Parathyroid adenoma (tissue), 2 donors: Measurements from ENCODE around the gene NID2.

ENCODE experiments used
- H2AFZ ChIP-seq: fragments of 300-600 bp; sonication (generic); one replicate; pipeline ENCODE4 v1.7.0; 2017; ENCODE audit warnings: antibody characterized with exemption, mild to moderate bottlenecking
- H3K27ac ChIP-seq: fragments of 300-600 bp; sonication (generic); one replicate; pipeline ENCODE4 v1.7.0; 2017
- H3K27me3 ChIP-seq: fragments of 300-600 bp; sonication (generic); one replicate; pipeline ENCODE4 v1.7.0; 2017; ENCODE audit warnings: low read length; ENCODE audit not compliant: control insufficient read depth, insufficient read depth
- H3K36me3 ChIP-seq: fragments of 300-600 bp; sonication (generic); one replicate; pipeline ENCODE4 v1.7.0; 2017; ENCODE audit warnings: low read length; ENCODE audit not compliant: control insufficient read depth, insufficient read depth
- H3K4me1 ChIP-seq: fragments of 300-600 bp; sonication (generic); one replicate; pipeline ENCODE4 v1.7.0; 2017; ENCODE audit warnings: control low read depth
- H3K4me2 ChIP-seq: fragments of 300-600 bp; sonication (generic); one replicate; pipeline ENCODE4 v1.7.0; 2017; ENCODE audit warnings: low read length
- H3K4me3 ChIP-seq: fragments of 300-600 bp; sonication (generic); one replicate; pipeline ENCODE4 v1.7.0; 2017; ENCODE audit warnings: low read depth, low read length
- H3K79me2 ChIP-seq: fragments of 300-600 bp; sonication (generic); one replicate; pipeline ENCODE4 v1.7.0; 2017; ENCODE audit warnings: control low read depth
- H3K9ac ChIP-seq: fragments of 300-600 bp; sonication (generic); one replicate; pipeline ENCODE4 v1.7.0; 2017; ENCODE audit warnings: mild to moderate bottlenecking
- H3K9me3 ChIP-seq: fragments of 300-600 bp; sonication (generic); one replicate; pipeline ENCODE4 v1.7.0; 2017; ENCODE audit warnings: low read length; ENCODE audit not compliant: control insufficient read depth
- TF ChIP-seq, protein P1 (sequence below): fragments of 300-600 bp; sonication (generic); IDR thresholded peaks from one replicate; pipeline ENCODE4 v1.7.0; 2017; ENCODE audit warnings: antibody characterized with exemption, mild to moderate bottlenecking
- donor health status: primary hyperparathyroidism.

The NID2 gene

DNA sequence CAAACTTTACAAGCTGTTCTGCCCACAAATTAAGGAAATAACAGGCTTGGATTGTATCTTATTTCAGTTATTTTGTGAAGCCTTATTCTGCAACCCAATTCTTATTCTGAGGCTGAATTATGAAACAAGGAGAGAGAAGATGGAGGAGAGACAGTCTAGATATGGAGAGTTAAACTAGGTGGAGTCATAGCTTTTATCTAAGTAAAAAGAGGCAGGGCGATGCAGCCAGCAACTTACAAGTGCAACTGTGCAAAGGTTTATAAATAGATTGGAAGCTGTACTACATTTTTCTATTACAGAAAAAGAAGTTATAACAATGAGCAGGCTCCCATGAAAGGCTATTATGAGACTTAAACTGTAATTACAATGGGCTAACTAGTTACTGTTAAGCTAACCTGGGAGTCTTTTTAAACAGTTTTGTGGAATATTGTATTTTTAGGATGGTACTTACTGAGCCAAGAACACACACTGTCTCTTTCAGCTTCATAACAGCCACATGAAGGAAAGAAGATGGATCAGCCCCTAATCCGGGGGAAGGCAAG, 22.4 kb downstream of the NID2 start:
- TF ChIP-seq, protein P1, sequence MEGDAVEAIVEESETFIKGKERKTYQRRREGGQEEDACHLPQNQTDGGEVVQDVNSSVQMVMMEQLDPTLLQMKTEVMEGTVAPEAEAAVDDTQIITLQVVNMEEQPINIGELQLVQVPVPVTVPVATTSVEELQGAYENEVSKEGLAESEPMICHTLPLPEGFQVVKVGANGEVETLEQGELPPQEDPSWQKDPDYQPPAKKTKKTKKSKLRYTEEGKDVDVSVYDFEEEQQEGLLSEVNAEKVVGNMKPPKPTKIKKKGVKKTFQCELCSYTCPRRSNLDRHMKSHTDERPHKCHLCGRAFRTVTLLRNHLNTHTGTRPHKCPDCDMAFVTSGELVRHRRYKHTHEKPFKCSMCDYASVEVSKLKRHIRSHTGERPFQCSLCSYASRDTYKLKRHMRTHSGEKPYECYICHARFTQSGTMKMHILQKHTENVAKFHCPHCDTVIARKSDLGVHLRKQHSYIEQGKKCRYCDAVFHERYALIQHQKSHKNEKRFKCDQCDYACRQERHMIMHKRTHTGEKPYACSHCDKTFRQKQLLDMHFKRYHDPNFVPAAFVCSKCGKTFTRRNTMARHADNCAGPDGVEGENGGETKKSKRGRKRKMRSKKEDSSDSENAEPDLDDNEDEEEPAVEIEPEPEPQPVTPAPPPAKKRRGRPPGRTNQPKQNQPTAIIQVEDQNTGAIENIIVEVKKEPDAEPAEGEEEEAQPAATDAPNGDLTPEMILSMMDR, result no peak
- peaks cover 5% of the 10 kb centered on the region for H3K4me1 ChIP-seq
- H3K27ac ChIP-seq, result no peak overlapping the region
- H2AFZ ChIP-seq, result no peak overlapping the region
- H3K79me2 ChIP-seq, result peaks cover 8% of the 10 kb centered on the region
- H3K9me3 ChIP-seq, result no peaks in the 10 kb centered on the region
- H3K36me3 ChIP-seq, result no peaks in the 10 kb centered on the region
- H3K9ac ChIP-seq, result no peak overlapping the region
- H3K4me3 ChIP-seq, result no peak overlapping the region
- no peak overlapping the region for H3K4me2 ChIP-seq
- no peaks in the 10 kb centered on the region for H3K27me3 ChIP-seq

DNA sequence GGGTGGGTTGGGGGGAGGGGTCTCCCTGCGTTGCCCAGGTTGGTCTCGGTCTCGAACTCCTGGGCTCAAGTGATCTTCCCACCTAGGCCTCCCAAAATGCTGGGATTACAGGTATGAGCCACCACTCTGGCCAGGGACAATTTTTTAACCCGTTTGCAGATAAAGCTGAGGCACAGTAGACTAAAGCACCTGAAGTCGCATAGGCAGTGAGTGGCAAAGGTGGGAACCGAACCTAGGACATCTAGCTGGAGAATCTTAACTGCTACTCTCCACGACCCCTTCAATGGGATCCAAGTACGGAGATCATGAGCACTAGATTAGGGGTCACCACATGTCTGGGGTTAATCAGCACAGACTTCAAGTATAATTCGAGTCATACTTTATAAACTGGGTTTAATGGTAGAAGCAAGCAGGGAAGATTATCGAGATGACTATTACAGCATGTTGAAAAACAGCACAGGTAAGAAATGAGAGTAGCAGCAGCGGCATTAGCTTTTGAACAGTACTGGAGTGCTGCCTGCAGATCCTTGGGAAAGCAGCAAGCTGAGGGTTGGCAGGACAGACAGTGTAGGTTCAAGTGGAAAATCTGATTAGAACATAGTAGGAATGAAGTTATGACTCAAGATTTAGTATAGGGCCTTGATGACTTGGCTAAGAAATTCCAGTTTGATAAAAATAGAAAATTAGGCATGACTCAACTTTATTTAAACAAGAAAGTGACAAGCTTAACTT, 23.9 kb downstream of the NID2 start:
- H3K9ac ChIP-seq, result no peak overlapping the region
- H3K4me3 ChIP-seq, result no peak overlapping the region
- no peaks in the 10 kb centered on the region for H3K4me1 ChIP-seq
- no peaks in the 10 kb centered on the region for H3K9me3 ChIP-seq
- no peak overlapping the region for H2AFZ ChIP-seq
- no peak overlapping the region for H3K27ac ChIP-seq
- TF ChIP-seq, protein P1, result no peak
- no peak overlapping the region for H3K4me2 ChIP-seq
- H3K36me3 ChIP-seq, result no peaks in the 10 kb centered on the region
- H3K27me3 ChIP-seq, result no peaks in the 10 kb centered on the region
- peaks cover 4% of the 10 kb centered on the region for H3K79me2 ChIP-seq

DNA sequence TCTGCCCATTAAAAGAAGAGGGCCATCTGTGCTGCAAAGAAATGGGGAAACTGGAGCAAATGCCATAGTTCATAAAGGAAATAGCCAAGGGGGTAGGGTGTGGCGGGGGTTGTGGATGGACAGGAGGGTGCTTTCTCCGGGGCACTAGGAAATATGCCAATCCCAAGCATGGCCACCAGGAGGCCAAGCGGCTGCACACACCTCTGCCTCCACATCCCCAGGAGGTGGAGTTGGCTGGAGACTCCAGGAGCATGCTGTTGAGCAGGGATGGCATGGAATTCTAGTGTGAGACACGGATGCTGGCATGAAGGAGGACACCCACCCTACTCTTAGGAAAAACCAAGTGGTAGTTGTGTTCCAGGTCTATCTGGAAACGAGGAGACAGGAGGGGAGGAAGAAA, 25.2 kb downstream of the NID2 start:
- Histone ChIP-seq H3K9me3 (no peaks in the 10 kb centered on the region), H3K36me3 (no peaks in the 10 kb centered on the region), H2AFZ (no peak overlapping the region), H3K27me3 (no peaks in the 10 kb centered on the region), H3K4me2 (no peak overlapping the region), H3K27ac (no peak overlapping the region), H3K4me3 (no peak overlapping the region), H3K4me1 (no peaks in the 10 kb centered on the region), H3K9ac (no peak overlapping the region), H3K79me2 (peaks cover 4% of the 10 kb centered on the region)
- TF ChIP-seq, protein P1, result peak; percentile 74

DNA sequence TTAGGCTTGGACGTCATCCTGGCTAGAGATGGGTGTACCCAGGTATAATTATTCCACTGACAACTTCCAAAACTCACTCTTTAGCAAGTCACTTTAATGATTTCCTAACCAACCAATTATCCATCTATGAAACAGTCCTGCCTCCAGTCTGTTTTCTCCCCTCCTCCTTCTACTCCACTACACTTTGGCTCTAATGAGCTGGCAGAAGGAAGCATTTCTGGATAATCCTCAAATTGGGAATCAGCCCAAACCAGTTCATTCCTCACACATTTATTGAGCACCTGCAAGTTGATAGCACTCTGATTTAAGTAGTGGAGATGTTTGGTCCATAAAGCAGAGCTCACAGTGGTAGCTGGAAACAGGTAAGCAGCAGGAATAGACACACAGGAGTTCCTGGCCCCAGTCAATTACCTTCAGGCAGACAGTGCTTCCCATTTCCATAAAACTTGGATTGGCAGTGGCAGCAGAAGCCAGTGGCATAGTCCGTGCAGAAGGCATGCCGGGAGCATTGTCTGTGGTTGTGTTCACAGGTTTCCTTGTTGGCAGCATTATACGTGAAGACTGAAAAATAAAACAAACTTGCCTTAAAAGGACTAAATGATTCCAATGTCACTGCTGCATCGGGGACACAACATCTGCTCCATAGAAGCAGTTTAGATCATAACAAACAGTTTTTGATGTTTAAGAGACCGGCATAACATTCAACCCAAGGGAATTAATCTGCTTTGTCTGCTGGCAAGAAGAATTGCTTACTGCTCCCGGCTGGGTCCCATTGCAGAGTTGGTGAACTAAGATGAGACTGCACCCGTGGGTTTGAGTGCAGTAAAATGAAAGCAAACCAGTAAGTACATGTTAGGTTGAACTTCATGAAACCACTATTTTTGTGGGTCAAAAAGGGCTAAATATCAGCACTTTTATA, 26.2 kb downstream of the NID2 start:
- no peaks in the 10 kb centered on the region for H3K4me1 ChIP-seq
- H3K9me3 ChIP-seq, result no peaks in the 10 kb centered on the region
- TF ChIP-seq, protein P1, result no peak
- H3K4me3 ChIP-seq, result no peak overlapping the region
- H3K4me2 ChIP-seq, result no peak overlapping the region
- no peaks in the 10 kb centered on the region for H3K36me3 ChIP-seq
- H2AFZ ChIP-seq, result no peak overlapping the region
- no peaks in the 10 kb centered on the region for H3K27me3 ChIP-seq
- H3K9ac ChIP-seq, result no peak overlapping the region
- no peak overlapping the region for H3K27ac ChIP-seq
- H3K79me2 ChIP-seq, result peaks cover 4% of the 10 kb centered on the region
